Activated CD8-positive, alpha-beta memory T cell treated with anti-CD3 and anti-CD28 coated beads, Interleukin-2, amount 10 ng/mL, durations not matched to agents 7 days and 5 days (primary cell): ENCODE data around the gene SPEG. TPM values are rescaled to one million over a fixed set of nuclear protein-coding genes. Genes with fewer than 3 reads are reported as not detected.

Experiments used
- ATAC-seq: fragments of 150-1000 bp; cut with Tn5 transposase; one replicate; pipeline ENCODE4 v1.10.0; 2021; ENCODE audit warnings: moderate library complexity
- CTCF ChIA-PET: fragments of 350-600 bp; sonication (Branson Sonifier 250); formaldehyde crosslinking; loops from one replicate; lab custom pipeline; 2021; ENCODE audit warnings: antibody characterized with exemption; lab: Charles Lee
- DNase-seq: peaks from one replicate; pipeline ENCODE4 v3.0.0-alpha.2; 2020
- H3K27ac Mint-ChIP-seq: one replicate; pipeline ENCODE4 v1.8.0; 2021; ENCODE audit warnings: mild to moderate bottlenecking, mixed read lengths
- H3K27me3 Mint-ChIP-seq: one replicate; pipeline ENCODE4 v1.8.0; 2021; ENCODE audit warnings: mixed read lengths
- H3K36me3 Mint-ChIP-seq: one replicate; pipeline ENCODE4 v1.8.0; 2021; ENCODE audit warnings: mild to moderate bottlenecking, mixed read lengths
- H3K4me1 Mint-ChIP-seq: one replicate; pipeline ENCODE4 v1.8.0; 2021; ENCODE audit warnings: mixed read lengths
- H3K4me3 Mint-ChIP-seq: one replicate; pipeline ENCODE4 v1.8.0; 2021; ENCODE audit warnings: mild to moderate bottlenecking, moderate library complexity, mixed read lengths
- H3K9me3 Mint-ChIP-seq: one replicate; pipeline ENCODE4 v1.8.0; 2022; ENCODE audit warnings: low read depth, mixed read lengths
- total RNA-seq, 2 experiments: library from RNA; stranded (reverse); gene quantifications; one replicate each; pipeline ENCODE4 v1.2.3, GENCODE V29; 2021

SPEG gene
- total RNA-seq, 2 experiments from 2014 or later = 0.52 to 1.3 TPM

DNA sequence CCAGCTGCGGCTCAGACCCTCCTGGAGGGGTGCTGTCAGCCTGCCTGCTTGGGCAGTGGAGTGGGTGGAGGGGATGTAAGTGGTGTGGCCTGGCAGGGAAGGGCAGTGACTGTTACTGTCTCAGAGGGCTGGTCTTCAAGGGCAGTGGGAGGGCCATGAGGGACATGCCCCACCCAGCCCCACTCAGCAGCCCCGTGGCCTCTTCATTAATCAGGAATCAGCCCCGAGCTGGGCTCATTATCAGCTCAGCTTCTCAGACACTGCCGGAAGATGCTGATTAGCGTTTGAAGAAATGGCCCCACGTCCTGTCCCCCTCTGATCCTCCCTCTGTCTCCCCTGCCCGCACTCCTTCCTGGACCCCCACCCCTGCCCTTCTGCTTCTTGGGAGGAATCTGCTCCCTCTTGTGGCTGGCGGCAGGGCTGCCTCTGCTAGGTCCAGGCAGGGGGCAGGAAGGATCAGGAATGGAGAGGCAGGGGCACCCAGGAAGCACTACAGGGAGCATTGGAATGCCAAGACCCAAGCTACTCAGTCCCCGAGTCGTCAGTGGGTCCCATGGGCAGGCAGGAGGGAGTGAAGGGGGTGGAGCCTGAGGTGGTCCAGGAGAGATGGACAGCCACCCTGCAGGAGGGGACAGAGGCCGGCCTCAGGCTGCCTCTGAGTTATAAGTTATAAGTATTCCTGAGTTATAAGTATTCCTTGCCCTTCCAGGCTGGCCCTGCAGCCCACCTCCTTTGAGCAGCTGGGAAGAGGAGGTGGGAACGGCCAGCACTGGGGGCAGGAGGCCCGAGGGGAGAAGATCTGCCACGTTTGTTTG lies 86.6 kb downstream of the SPEG start:
- CTCF ChIA-PET = interaction anchor here (1.2 to 2.7 kb wide), 5 partner anchors 9 to 118 kb away, joined by 3 to 21 read pairs (median 9); a partner anchor contains a TSS

DNA sequence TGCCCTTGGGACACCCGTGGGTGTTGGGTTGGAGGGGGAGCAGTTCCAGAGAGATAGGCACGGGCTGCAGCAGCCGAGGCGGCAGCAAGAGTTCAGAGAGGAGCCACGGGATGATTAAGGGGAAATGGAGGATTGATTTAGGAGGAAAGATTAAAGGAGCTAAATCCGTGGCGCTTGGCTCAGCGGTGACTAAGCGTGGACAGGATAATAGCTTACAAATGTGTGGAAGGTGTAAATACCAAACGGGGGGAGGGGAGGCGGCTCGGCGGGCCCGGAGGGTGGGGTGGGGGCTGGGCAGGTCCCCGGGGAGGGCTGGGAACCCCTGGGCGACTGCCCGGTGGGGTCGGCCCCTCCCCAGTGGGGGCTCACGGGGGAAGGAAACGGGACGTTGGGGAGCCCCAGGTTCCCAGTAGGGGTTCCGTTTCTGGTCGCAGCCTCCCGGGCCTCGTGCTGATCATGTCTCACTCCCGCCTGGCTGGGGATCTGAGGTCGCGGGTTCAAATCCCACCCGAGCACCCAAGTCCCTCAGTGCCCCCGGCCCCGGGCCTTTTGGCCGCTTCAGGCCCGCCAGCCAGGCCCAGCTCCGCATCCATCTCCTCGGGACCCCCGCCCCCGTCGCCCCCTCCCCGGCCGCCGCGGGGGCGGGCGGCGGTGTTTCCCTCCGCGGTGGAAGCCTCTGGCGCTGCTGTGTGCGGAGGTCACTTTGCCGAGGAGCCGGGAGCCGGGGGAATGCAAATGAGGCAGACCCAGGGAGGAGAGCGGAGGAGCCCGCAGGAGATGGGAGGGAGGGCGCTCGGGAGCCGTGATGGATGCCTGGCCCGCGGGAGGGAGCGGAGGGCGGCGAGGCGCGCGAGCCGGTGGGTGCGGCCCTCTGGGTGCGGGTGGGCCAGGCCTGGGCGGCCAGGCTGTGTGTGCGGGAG lies 87.7 kb downstream of the SPEG start:
- H3K27me3 Mint-ChIP-seq = peaks cover 76% of the 10 kb centered on the region
- no peak overlapping the region for H3K4me3 Mint-ChIP-seq
- no peaks in the 10 kb centered on the region for H3K36me3 Mint-ChIP-seq
- ATAC-seq (no peak), DNase-seq (no peak)
- no peak overlapping the region for H3K27ac Mint-ChIP-seq
- no peaks in the 10 kb centered on the region for H3K9me3 Mint-ChIP-seq
- H3K4me1 Mint-ChIP-seq = peaks cover 4% of the 10 kb centered on the region
- CTCF ChIA-PET = interaction anchor here (1.2 to 2.7 kb wide), 7 partner anchors 8 to 120 kb away, joined by 3 to 21 read pairs (median 8); a partner anchor contains a TSS

More for the DNA sequence above, 86.6 kb downstream of the SPEG start:
- H3K9me3 Mint-ChIP-seq = no peaks in the 10 kb centered on the region
- peaks cover 71% of the 10 kb centered on the region for H3K27me3 Mint-ChIP-seq
- H3K36me3 Mint-ChIP-seq = no peaks in the 10 kb centered on the region
- H3K4me1 Mint-ChIP-seq = peaks cover 4% of the 10 kb centered on the region
- ATAC-seq (peak; percentile 23), DNase-seq (no peak)
- no peak overlapping the region for H3K27ac Mint-ChIP-seq
- H3K4me3 Mint-ChIP-seq = no peak overlapping the region

DNA sequence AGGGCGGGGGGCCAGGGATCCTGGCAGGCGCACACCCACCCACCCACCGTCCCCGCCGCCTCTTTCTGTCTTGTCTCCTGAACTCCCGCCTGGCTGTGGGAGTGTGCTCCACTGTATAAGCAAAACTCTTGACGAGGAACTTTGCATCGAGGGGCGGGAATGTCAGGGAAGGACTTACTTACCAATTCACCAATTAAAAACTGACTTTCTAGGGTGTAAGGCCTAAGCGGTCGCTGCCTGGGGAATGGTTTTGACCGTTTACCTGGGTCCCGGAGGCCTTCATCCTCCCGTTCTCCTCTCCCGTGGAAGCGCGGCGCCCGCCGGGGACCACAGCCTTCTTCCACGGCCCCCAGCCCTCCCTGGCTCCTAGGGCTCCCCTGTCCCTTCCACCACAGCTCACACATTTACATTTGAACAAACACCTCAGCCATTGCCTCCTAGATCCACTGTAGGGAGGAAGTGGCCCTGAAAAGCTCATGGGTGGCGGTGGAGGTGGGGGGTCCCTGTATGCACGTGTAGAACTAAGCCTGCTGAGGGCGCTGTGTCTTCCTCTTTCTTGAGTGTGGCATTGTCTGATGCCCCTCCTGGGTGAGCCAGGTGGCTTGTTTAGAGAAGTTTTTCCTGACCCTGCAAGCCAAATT lies 88.5 kb downstream of the SPEG start:
- ATAC-seq = no peak
- Mint-ChIP-seq H3K4me3 (no peak overlapping the region), H3K4me1 (peaks cover 4% of the 10 kb centered on the region), H3K27ac (no peak overlapping the region), H3K36me3 (no peaks in the 10 kb centered on the region), H3K27me3 (peaks cover 79% of the 10 kb centered on the region), H3K9me3 (no peaks in the 10 kb centered on the region)
- CTCF ChIA-PET = interaction anchor here (1.2 to 2.3 kb wide), 5 partner anchors 18 to 121 kb away, joined by 4 to 12 read pairs (median 5); no protein-coding TSS in a partner anchor
- DNase-seq = no peak

DNA sequence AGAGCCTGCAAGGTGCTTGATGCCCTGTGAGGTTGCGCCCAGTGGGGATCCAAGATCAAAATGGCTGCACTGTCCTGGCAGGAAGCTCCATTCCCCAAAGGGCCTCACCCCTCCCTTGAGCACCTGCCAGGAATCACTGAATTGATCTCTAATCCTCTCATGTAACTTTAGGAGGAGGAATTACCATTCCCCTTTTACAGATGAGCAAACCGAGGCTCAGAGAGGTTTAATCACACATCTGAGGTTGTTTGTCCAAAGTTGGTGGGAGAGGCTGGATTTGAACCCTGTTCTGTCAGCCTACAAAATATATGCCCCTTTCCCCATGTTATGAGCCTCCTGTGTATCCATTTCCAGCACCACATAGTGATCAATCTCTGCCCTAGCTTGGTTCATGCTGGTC lies 90.2 kb downstream of the SPEG start:
- Mint-ChIP-seq H3K9me3 (no peaks in the 10 kb centered on the region), H3K4me3 (no peak overlapping the region), H3K4me1 (peaks cover 4% of the 10 kb centered on the region), H3K36me3 (no peaks in the 10 kb centered on the region), H3K27me3 (peaks cover 84% of the 10 kb centered on the region), H3K27ac (no peak overlapping the region)
- CTCF ChIA-PET = interaction anchor here (0.7 to 9.0 kb wide), 5 partner anchors 15 to 95 kb away, joined by 3 to 85 read pairs (median 5); partner anchors contain the start of genes CHPF and TMEM198
- ATAC-seq = no peak
- DNase-seq = no peak

DNA sequence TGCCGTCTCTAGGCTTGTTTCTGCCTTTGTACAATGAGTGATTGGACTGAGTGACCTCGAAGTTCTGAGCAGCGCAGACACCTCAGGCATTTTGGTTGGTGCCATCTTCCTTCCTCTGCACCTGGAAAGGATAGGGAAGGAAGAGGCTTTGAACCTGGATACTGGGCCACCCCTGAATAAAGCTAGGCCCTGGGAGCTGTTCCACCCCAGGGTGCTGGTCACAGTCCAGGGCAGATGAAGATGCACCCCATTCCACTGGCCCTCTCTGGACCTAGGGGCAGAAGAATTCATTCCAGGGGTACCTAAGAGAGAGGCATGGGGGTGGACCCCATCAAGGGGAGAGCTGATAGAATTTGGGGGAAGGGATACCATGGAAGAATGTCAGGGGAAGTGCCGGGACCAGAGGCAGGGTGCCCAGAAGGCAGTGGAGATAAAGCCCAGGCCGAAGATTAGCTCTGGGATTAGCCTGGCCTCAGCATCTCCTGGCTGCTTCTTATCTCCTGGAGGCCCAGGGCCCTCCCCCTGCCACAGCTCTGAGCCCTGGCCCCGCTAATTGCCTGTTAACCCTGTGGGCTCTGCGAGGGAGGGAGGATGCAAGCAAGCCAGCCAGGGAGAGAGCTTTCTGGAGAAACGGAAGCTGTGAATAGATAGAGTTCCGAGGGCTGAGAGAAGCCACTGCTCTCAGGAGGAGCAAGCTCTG lies 91.0 kb downstream of the SPEG start:
- ATAC-seq = no peak

DNA sequence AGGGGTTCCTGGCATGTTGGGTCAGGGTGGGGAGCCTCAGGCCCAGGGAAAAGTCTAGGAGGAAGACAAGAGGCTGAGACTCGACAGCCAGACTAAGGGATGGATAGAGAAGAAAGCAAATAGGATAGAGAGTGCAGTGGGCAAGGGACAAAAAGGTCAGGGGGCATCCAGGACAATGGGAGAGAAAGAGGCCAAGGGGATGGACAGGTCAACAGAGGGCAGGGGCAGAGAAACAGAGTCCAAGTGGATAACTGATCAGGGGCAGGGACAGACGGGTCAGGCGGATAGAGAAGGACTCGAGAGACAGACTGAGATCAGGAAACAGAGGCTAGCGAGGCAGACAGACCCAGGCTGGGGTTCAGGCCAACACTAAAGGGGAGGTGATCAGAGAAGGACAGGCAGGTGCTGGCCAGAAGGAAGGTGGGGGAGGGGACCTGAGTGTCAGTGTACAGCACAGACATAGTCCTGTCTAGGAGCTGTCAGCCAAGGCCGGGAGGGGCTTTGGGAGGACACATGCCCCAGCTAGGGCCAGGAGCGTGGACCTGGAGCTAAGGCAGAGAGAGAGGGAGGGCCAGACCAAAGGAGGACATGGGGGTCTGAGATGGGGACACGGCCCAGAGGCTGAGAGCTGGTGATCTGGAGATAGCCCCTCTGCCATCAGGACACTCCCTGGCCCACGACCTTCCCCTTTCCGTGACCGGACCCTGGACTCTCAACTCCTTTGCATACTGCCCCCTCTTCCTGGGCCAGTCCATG lies 91.9 kb downstream of the SPEG start:
- peaks cover 4% of the 10 kb centered on the region for H3K4me1 Mint-ChIP-seq
- DNase-seq = no peak
- ATAC-seq = no peak
- H3K27ac Mint-ChIP-seq = no peak overlapping the region
- no peak overlapping the region for H3K4me3 Mint-ChIP-seq
- no peaks in the 10 kb centered on the region for H3K36me3 Mint-ChIP-seq
- H3K9me3 Mint-ChIP-seq = no peaks in the 10 kb centered on the region
- CTCF ChIA-PET = interaction anchor here (1.1 to 9.6 kb wide), 8 partner anchors 11 to 125 kb away, joined by 3 to 149 read pairs (median 11); partner anchors contain the start of genes ASIC4, CHPF, GMPPA and TMEM198
- peaks cover 79% of the 10 kb centered on the region for H3K27me3 Mint-ChIP-seq

More for the DNA sequence above, 91.0 kb downstream of the SPEG start:
- Mint-ChIP-seq H3K36me3 (no peaks in the 10 kb centered on the region), H3K9me3 (no peaks in the 10 kb centered on the region), H3K4me3 (no peak overlapping the region), H3K27ac (no peak overlapping the region), H3K4me1 (peaks cover 4% of the 10 kb centered on the region), H3K27me3 (peaks cover 85% of the 10 kb centered on the region)
- no peak for DNase-seq
- CTCF ChIA-PET = interaction anchor here (1.1 to 9.6 kb wide), 6 partner anchors 15 to 63 kb away, joined by 3 to 149 read pairs (median 6); partner anchors contain the start of genes CHPF, GMPPA and TMEM198

DNA sequence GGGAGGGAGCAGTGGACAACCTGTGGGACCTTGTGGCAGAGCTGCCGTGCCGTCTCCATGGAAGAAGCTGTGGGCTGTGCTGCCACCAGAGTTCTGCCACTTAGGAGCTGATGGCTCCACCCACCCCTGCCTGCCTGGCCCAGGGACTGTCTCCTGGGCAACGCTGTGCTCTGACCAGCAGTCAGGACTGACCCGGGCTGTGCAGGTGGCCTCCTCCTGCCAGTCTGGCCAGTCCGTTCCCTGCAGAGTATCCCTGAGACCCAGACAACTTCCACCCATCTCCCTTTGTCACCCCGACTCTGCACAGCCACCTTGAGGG lies 92.4 kb downstream of the SPEG start:
- Mint-ChIP-seq H3K27ac (no peak overlapping the region), H3K27me3 (peaks cover 74% of the 10 kb centered on the region), H3K4me1 (peaks cover 1% of the 10 kb centered on the region), H3K36me3 (no peaks in the 10 kb centered on the region), H3K4me3 (no peak overlapping the region), H3K9me3 (no peaks in the 10 kb centered on the region)
- no peak for ATAC-seq
- CTCF ChIA-PET = interaction anchor here (1.3 to 9.6 kb wide), 11 partner anchors 9 to 126 kb away, joined by 3 to 149 read pairs (median 8); partner anchors contain the start of genes ASIC4, CHPF, GMPPA and TMEM198
- no peak for DNase-seq

DNA sequence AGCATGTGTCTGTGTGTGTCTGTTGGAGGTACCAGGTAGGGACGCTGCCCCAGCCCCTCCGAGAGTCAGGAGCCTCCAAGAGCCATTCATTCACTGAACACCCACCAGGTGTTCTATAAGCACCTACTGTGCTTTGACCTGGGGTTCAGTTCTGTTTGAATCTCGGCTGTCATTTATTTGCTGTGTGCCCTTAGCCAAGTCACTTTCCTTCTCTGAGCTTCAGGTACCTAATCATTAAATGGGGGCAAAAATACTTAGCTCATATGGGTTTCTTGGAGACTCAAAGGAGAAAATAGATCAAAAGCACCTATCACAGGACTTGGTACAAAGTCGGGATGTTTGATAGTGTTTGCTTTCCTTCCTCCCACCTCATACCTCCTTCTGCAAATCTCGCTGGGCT lies 92.8 kb downstream of the SPEG start:
- H3K36me3 Mint-ChIP-seq = no peaks in the 10 kb centered on the region
- CTCF ChIA-PET = interaction anchor here (0.8 to 9.6 kb wide), 14 partner anchors 9 to 126 kb away, joined by 3 to 149 read pairs (median 4); partner anchors contain the start of genes ASIC4, CHPF, GMPPA and TMEM198
- H3K9me3 Mint-ChIP-seq = no peaks in the 10 kb centered on the region
- peaks cover 72% of the 10 kb centered on the region for H3K27me3 Mint-ChIP-seq
- H3K4me1 Mint-ChIP-seq = no peaks in the 10 kb centered on the region
- no peak overlapping the region for H3K4me3 Mint-ChIP-seq
- no peak for DNase-seq
- H3K27ac Mint-ChIP-seq = no peak overlapping the region
- no peak for ATAC-seq

DNA sequence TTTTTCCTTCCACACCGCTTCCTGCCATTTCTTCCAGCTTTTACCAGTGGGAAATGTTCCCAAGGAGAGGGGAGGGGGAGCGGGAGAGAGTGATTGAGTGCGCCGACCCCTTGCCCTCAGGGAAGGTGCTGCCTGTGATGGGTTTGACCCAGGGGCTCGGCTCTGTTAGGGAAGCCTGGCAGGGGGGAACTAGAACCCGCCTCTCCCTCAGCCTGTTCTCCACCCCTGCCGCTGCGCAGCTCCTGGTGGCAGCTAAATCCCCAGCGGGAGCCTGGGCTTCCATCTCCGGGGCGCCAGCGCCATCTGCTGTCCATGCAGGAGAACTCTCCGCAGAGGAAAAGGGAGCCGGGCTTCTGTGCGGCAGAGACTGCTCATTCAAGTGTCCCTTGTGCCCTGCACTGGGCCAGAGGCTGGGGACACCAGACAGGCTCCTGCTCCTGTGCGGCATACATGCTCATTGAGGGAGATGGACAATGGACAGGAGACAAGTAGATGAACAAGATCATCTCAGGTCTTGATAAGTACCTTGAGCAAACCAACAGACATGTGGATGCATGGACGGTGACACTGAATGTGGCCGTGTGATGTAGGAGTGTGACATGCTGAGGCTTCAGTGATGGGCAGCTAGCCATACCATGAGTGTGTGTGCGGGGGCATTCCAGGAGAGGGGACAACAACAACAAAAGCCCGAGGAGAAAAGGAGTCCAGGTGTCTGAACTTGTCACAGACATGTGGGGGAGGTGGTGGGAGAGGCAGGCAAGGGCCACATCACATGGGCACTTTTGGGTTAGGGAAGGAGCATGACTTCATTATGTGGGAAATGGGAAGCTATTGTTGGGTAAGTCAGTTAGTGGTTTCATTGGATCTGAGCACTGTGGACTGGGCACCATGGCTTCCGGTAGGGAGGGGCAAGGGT lies 95.7 kb downstream of the SPEG start:
- CTCF ChIA-PET = interaction anchor here (0.6 to 9.6 kb wide), 36 partner anchors 9 to 375 kb away, joined by 3 to 149 read pairs (median 6); partner anchors contain the start of genes ASIC4, CHPF, DNPEP and GMPPA
- Mint-ChIP-seq H3K36me3 (no peaks in the 10 kb centered on the region), H3K4me3 (no peak overlapping the region), H3K4me1 (no peaks in the 10 kb centered on the region), H3K27ac (no peak overlapping the region), H3K9me3 (no peaks in the 10 kb centered on the region), H3K27me3 (peaks cover 46% of the 10 kb centered on the region)
- peak; percentile 91 for ATAC-seq
- peak; percentile 86 for DNase-seq

DNA sequence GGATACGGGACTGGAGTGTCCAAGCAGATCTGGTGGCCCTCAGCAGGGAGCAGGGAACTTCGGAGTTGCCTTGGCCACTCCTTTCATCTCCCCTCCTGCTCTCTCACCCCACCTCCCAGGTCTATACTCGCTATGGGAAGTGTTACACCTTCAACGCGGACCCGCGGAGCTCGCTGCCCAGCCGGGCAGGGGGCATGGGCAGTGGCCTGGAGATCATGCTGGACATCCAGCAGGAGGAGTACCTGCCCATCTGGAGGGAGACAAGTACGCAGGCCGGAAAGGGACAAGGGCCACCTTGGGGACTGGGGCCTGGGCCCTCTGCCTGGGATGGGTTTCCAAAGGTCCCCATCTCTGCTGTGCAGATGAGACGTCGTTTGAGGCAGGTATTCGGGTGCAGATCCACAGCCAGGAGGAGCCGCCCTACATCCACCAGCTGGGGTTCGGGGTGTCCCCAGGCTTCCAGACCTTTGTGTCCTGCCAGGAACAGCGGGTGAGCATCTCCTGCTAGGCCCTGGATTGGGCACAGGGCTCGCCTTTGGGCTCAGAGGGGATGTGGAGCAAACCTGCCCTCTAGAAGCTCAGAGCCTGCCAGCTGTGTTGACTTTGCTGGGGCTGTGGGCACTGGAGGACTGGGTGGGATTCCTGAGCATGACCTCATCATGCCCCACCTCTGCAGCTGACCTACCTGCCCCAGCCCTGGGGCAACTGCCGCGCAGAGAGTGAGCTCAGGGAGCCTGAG lies 97.2 kb downstream of the SPEG start:
- CTCF ChIA-PET = interaction anchor here (1.1 to 9.6 kb wide), 9 partner anchors 11 to 131 kb away, joined by 3 to 149 read pairs (median 23); partner anchors contain the start of genes CHPF, GMPPA and TMEM198
- H3K27ac Mint-ChIP-seq = no peak overlapping the region
- H3K4me3 Mint-ChIP-seq = no peak overlapping the region

More for the DNA sequence above, 97.2 kb downstream of the SPEG start:
- no peaks in the 10 kb centered on the region for H3K36me3 Mint-ChIP-seq
- ATAC-seq (no peak), DNase-seq (no peak)
- no peaks in the 10 kb centered on the region for H3K4me1 Mint-ChIP-seq
- H3K9me3 Mint-ChIP-seq = no peaks in the 10 kb centered on the region
- H3K27me3 Mint-ChIP-seq = peaks cover 32% of the 10 kb centered on the region
